HG03575 (cell line): ENCODE measurements around the gene HAND1.

Experiments used
- ATAC-seq: cut with Tn5 transposase; IDR thresholded peaks from one replicate; pipeline ENCODE4 v1.9.1; 2021; ENCODE audit not compliant: unreplicated experiment, insufficient number of reproducible peaks, low FRiP score; ENCODE audit errors: extremely low read depth

The HAND1 gene

GRCh38 chr5:154481584-154482381 is 3.8 kb upstream of the HAND1 start:
- ATAC-seq, result no peak

- no peak for ATAC-seq
Measured at GRCh38 chr5:154480847-154481246, 2.8 kb upstream of the HAND1 start.

- ATAC-seq, result no peak
Measured at GRCh38 chr5:154479944-154480750, 2.1 kb upstream of the HAND1 start.

- ATAC-seq, result no peak
Measured at GRCh38 chr5:154479160-154479943, 1.3 kb upstream of the HAND1 start.

GRCh38 chr5:154478752-154479159 is 729 bp upstream of the HAND1 start:
- no peak for ATAC-seq

- no peak for ATAC-seq
Measured at GRCh38 chr5:154477382-154478223, 424 bp downstream of the HAND1 start.

- no peak for ATAC-seq
Measured at GRCh38 chr5:154476354-154477205, 1.4 kb downstream of the HAND1 start.

- ATAC-seq, result no peak
Measured at GRCh38 chr5:154475591-154476353, 2.3 kb downstream of the HAND1 start.

GRCh38 chr5:154474396-154475334 is 3.4 kb downstream of the HAND1 start:
- ATAC-seq, result no peak

- no peak for ATAC-seq
Measured at GRCh38 chr5:154473581-154474283, 4.3 kb downstream of the HAND1 start.

GRCh38 chr5:154472871-154473580 is 5.0 kb downstream of the HAND1 start:
- ATAC-seq, result no peak

GRCh38 chr5:154470947-154471870 is 6.8 kb downstream of the HAND1 start:
- no peak for ATAC-seq

- ATAC-seq, result no peak
Measured at GRCh38 chr5:154470137-154470536, 7.9 kb downstream of the HAND1 start.
